GOT3 (cell line): Measurements from ENCODE around the gene RASAL3.

Source experiments
- DNase-seq: peaks from one replicate; lab custom pipeline; 2025; ENCODE audit warnings: mixed read lengths; lab: John Stamatoyannopoulos, UW

The RASAL3 gene

GRCh38 chr19:15432629-15433518 lies 31.5 kb downstream of the RASAL3 start:
- DNase-seq, result peak; percentile 72

GRCh38 chr19:15432018-15432494 lies 32.3 kb downstream of the RASAL3 start:
- DNase-seq, result no peak

- no peak for DNase-seq
Observed at GRCh38 chr19:15431396-15432017, 32.8 kb downstream of the RASAL3 start.

GRCh38 chr19:15430526-15431120 lies 33.7 kb downstream of the RASAL3 start:
- no peak for DNase-seq

GRCh38 chr19:15429825-15430467 lies 34.4 kb downstream of the RASAL3 start:
- no peak for DNase-seq

- no peak for DNase-seq
Observed at GRCh38 chr19:15428956-15429824, 35.2 kb downstream of the RASAL3 start.

- no peak for DNase-seq
Observed at GRCh38 chr19:15427991-15428471, 36.3 kb downstream of the RASAL3 start.

GRCh38 chr19:15427350-15427700 lies 37.0 kb downstream of the RASAL3 start:
- DNase-seq, result no peak

GRCh38 chr19:15426485-15427349 lies 37.6 kb downstream of the RASAL3 start:
- no peak for DNase-seq

GRCh38 chr19:15425321-15425950 lies 38.9 kb downstream of the RASAL3 start:
- DNase-seq, result no peak

- DNase-seq, result no peak
Observed at GRCh38 chr19:15424692-15425272, 39.6 kb downstream of the RASAL3 start.

GRCh38 chr19:15424121-15424520 lies 40.2 kb downstream of the RASAL3 start:
- DNase-seq, result no peak

GRCh38 chr19:15423130-15423529 lies 41.2 kb downstream of the RASAL3 start:
- DNase-seq, result no peak

- DNase-seq, result no peak
Observed at GRCh38 chr19:15422296-15423075, 41.9 kb downstream of the RASAL3 start.

- no peak for DNase-seq
Observed at GRCh38 chr19:15421721-15422260, 42.6 kb downstream of the RASAL3 start.

GRCh38 chr19:15421136-15421695 lies 43.1 kb downstream of the RASAL3 start:
- DNase-seq, result no peak

- DNase-seq, result no peak
Observed at GRCh38 chr19:15419413-15420025, 44.8 kb downstream of the RASAL3 start.
